Loucy (cell line): ENCODE measurements around the gene XPNPEP3.
A peak's percentile ranks its signal among the peaks of the same experiment; 100 is the strongest.

ENCODE experiments used
- H2AFZ ChIP-seq: fragments of 200-600 bp; sonication (generic); 2 replicates; pipeline ENCODE4 v1.6.0; 2016; ENCODE audit warnings: antibody characterized with exemption, mild to moderate bottlenecking, low read length, moderate library complexity
- H3F3A ChIP-seq: fragments of 200-600 bp; 2 replicates; pipeline ENCODE4 v1.6.0; 2016; ENCODE audit warnings: antibody characterized with exemption, low read depth, mild to moderate bottlenecking
- H3K27me3 ChIP-seq: fragments of 200-600 bp; sonication (generic); 2 replicates; pipeline ENCODE4 v1.6.1; 2014; ENCODE audit warnings: low read length, mild to moderate bottlenecking; ENCODE audit not compliant: insufficient read depth, poor library complexity, severe bottlenecking
- H3K36me3 ChIP-seq: fragments of 200-600 bp; sonication (generic); 2 replicates; pipeline ENCODE4 v1.6.1; 2016; ENCODE audit warnings: low read length; ENCODE audit not compliant: insufficient read depth
- H3K4me1 ChIP-seq: fragments of 200-600 bp; sonication (generic); 2 replicates; pipeline ENCODE4 v1.5.1; 2014; ENCODE audit warnings: low read length, mild to moderate bottlenecking; ENCODE audit not compliant: insufficient read depth, poor library complexity, severe bottlenecking
- H3K4me2 ChIP-seq: fragments of 200-600 bp; sonication (generic); 2 replicates; pipeline ENCODE4 v1.6.0; 2014; ENCODE audit warnings: antibody characterized with exemption, low read length, low read depth, mild to moderate bottlenecking; ENCODE audit not compliant: poor library complexity, severe bottlenecking
- H3K4me3 ChIP-seq: fragments of 200-600 bp; sonication (generic); 2 replicates; pipeline ENCODE4 v1.5.1; 2014; ENCODE audit warnings: low read length, mild to moderate bottlenecking, mixed read lengths; ENCODE audit not compliant: poor library complexity, severe bottlenecking
- H3K79me2 ChIP-seq: fragments of 200-600 bp; sonication (generic); 2 replicates; pipeline ENCODE4 v1.6.1; 2014; ENCODE audit warnings: low read length; ENCODE audit not compliant: insufficient read depth
- H3K9ac ChIP-seq: fragments of 200-600 bp; sonication (generic); 2 replicates; pipeline ENCODE4 v1.6.0; 2014; ENCODE audit warnings: mild to moderate bottlenecking, low read depth, low read length, moderate library complexity; ENCODE audit not compliant: poor library complexity, severe bottlenecking
- H3K9me2 ChIP-seq: fragments of 200-600 bp; sonication (generic); replicated peaks from 2 replicates; pipeline ENCODE4 v1.6.1; 2016; ENCODE audit warnings: low read depth, low read length, mixed read lengths
- H3K9me3 ChIP-seq: fragments of 200-600 bp; sonication (generic); 2 replicates; pipeline ENCODE4 v1.6.1; 2014; ENCODE audit warnings: mild to moderate bottlenecking, antibody characterized with exemption, low read length, low read depth; ENCODE audit not compliant: insufficient read depth
- H4K20me1 ChIP-seq: fragments of 200-600 bp; sonication (generic); 2 replicates; pipeline ENCODE4 v1.6.0; 2014; ENCODE audit warnings: antibody characterized with exemption, low read length, mild to moderate bottlenecking; ENCODE audit not compliant: insufficient read depth, poor library complexity, severe bottlenecking
- CTCF ChIP-seq: fragments of 200-600 bp; sonication (generic); conservative IDR thresholded peaks from 2 replicates; pipeline ENCODE4 v1.5.1; 2014; ENCODE audit warnings: mild to moderate bottlenecking, antibody characterized with exemption, low read length
- EZH2phosphoT487 ChIP-seq: fragments of 200-600 bp; IDR thresholded peaks from 2 replicates; pipeline ENCODE4 v1.6.1; 2018; ENCODE audit warnings: antibody characterized with exemption, mild to moderate bottlenecking, moderate library complexity, borderline replicate concordance

XPNPEP3 gene

DNA sequence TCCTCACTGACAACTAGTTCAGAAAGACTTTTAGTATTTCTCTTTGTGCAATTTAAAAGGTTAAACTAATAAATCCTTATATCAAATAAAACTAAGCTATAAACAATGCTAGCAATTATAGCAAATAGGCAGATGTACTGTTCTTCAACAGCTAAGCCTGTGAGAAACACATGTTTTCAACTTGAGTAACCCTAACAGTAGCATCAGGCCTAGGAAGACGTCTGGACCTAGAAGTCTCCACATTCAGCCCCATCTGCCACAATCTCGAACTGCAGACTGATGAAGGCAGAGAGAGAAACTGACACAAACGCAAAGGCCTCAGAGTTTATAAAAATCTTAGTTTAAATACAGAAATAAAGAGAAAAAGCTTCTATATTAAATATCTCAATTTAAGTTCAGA lies 3.0 kb upstream of the XPNPEP3 start:
- Histone ChIP-seq H3K79me2 (peaks cover 95% of the 10 kb centered on the region), H2AFZ (no peak overlapping the region), H3K9ac (peak overlapping the region; percentile 95), H3K9me3 (no peaks in the 10 kb centered on the region), H3K27me3 (no peaks in the 10 kb centered on the region), H3K9me2 (no peaks in the 10 kb centered on the region), H3K4me1 (peaks cover 60% of the 10 kb centered on the region), H4K20me1 (peaks cover 57% of the 10 kb centered on the region), H3K4me2 (peak overlapping the region; percentile 92), H3F3A (0 out of 2 replicates have a peak, but pooled peaks cover 2% of the 10 kb centered on the region), H3K36me3 (peaks cover 7% of the 10 kb centered on the region; the same call in 1 of the 2 replicates), H3K4me3 (peak overlapping the region; percentile 99)
- TF ChIP-seq EZH2phosphoT487, result no peak
- TF ChIP-seq CTCF, result no peak

GRCh38 chr22:40855071-40855978 lies 1.6 kb upstream of the XPNPEP3 start:
- Histone ChIP-seq H3K4me3 (peak overlapping the region; percentile 99), H3F3A (0 out of 2 replicates have a peak, but pooled peaks cover 2% of the 10 kb centered on the region), H3K9ac (peak overlapping the region; percentile 95), H3K27me3 (no peaks in the 10 kb centered on the region), H3K4me2 (peak overlapping the region; percentile 92), H4K20me1 (peaks cover 57% of the 10 kb centered on the region), H3K79me2 (peaks cover 90% of the 10 kb centered on the region), H3K36me3 (peaks cover 1% of the 10 kb centered on the region; the same call in 1 of the 2 replicates), H3K9me2 (no peaks in the 10 kb centered on the region), H3K9me3 (no peaks in the 10 kb centered on the region), H3K4me1 (peaks cover 61% of the 10 kb centered on the region), H2AFZ (no peak overlapping the region)
- no peak for TF ChIP-seq CTCF
- TF ChIP-seq EZH2phosphoT487, result no peak

GRCh38 chr22:40855979-40856512 lies 902 bp upstream of the XPNPEP3 start:
- Histone ChIP-seq H3K9me2 (no peaks in the 10 kb centered on the region), H3K4me1 (peaks cover 58% of the 10 kb centered on the region), H3K27me3 (no peaks in the 10 kb centered on the region), H3K9me3 (no peaks in the 10 kb centered on the region), H3K4me3 (peak overlapping the region; percentile 99), H2AFZ (peak overlapping the region; percentile 93), H3K9ac (peak overlapping the region; percentile 95), H3K4me2 (peak overlapping the region; percentile 92), H3K79me2 (peaks cover 88% of the 10 kb centered on the region), H3K36me3 (no peaks in the 10 kb centered on the region), H4K20me1 (peaks cover 54% of the 10 kb centered on the region), H3F3A (0 out of 2 replicates have a peak, but pooled peaks cover 2% of the 10 kb centered on the region)
- TF ChIP-seq EZH2phosphoT487, result no peak
- no peak for TF ChIP-seq CTCF
